Choroid plexus epithelial cell (primary cell): ENCODE data around the gene SOX10.

ENCODE experiments used
- DNase-seq: peaks from one replicate; pipeline ENCODE4 v3.0.0-alpha.2; 2010; ENCODE audit warnings: low read depth
- H3K4me3 ChIP-seq: 2 replicates; pipeline ENCODE4 v1.5.1; 2011; ENCODE audit warnings: low read depth, mild to moderate bottlenecking, control low read depth, low read length, moderate library complexity
- TF ChIP-seq, protein P1 (sequence below): conservative IDR thresholded peaks from 2 replicates; pipeline ENCODE4 v1.5.1; 2011; ENCODE audit warnings: low read depth, mild to moderate bottlenecking, control low read depth, inconsistent platforms, low read length, moderate library complexity

Gene SOX10

DNA sequence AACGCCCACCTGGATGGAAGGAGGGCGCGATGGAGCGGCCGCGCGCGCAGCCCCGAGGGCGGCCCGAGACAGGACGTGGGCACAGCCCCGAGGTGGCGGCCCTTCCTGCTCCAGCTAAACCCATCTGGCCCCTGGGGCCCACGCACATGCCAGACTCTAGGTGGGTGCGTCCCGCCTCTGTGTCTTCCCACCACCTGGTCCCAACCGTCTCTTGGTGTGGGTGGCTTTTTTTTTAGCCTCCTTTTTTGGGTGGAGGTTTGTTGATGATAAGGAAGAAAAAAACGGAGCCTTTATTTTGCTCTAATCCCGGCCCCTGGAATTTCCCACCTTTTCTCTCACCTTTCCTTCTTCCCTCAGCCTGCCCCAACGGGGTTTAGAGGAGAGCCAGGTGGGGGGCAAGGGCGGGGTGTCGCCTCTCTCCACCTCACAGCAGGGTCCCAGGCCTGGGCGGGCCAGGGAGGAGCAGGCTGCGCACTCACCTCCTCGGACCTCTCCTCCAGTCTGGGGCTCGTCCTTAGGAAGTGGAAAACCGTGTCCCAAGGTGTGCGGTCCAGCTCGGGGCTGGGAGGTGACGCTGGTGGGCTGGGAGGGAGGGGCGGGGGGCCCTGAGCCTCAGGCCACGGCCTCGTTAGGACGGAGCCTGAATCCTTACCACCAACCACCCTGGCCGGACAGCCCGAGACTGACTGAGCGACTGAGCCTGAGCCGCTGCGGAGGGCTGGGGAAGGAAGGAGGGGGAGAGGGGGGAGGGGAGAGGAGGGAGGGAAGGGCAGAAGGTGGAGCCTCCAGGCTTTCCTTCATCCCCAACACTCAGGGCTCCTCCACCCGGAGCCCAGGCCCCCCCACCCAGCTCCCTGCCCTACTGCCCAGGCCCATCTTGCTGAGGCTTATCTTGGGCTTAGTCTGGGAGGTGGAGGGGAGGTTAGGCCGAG, at the start of gene SOX10:
Gene SOX10 (minus strand): TSS at position 696 of the 932 bp plus-strand sequence. CDS start 771 bp downstream, outside the sequence.
- H3K4me3 ChIP-seq = no peak within 1 kb of the TSS
- TF ChIP-seq, protein P1, sequence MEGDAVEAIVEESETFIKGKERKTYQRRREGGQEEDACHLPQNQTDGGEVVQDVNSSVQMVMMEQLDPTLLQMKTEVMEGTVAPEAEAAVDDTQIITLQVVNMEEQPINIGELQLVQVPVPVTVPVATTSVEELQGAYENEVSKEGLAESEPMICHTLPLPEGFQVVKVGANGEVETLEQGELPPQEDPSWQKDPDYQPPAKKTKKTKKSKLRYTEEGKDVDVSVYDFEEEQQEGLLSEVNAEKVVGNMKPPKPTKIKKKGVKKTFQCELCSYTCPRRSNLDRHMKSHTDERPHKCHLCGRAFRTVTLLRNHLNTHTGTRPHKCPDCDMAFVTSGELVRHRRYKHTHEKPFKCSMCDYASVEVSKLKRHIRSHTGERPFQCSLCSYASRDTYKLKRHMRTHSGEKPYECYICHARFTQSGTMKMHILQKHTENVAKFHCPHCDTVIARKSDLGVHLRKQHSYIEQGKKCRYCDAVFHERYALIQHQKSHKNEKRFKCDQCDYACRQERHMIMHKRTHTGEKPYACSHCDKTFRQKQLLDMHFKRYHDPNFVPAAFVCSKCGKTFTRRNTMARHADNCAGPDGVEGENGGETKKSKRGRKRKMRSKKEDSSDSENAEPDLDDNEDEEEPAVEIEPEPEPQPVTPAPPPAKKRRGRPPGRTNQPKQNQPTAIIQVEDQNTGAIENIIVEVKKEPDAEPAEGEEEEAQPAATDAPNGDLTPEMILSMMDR = no peak
- no peak for DNase-seq

DNA sequence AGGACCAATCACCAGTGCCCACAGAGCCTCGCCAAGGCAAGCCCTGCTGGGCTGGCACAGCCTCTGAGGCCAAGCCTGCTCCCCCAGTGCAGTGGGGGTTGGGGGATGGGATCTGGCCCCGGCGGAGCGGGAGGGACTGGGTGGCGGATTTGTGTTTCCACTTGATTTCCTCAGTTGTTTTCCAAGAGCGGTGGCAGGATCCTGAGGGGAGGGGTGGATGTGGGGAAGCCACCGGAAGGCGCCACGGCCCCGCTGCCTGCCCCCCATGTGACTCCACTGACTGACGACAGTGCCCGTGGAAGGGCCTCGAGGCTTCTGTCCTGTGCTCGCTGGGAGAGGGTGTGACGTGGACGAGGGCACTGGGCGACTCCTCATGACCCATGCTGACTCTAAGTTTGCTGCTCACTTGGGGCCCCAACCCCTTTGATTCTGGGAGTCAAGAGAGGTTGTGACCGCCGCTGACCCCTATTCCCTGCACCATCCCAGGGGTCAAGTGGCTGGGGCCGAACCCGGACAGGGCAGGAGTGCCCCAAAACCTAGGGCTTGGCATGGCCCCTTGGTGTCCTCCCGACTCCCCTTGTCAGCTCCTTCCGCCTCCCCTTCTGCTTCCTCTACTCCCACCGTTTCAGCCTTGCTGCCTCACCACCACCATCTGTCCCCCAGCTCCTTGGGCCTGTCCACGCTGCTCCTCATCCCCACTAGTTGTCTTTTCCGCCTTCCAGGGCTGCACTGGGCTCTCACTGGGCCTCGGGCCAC, 49.3 kb upstream of the SOX10 start:
- TF ChIP-seq, protein P1 = no peak
- no peak for DNase-seq

DNA sequence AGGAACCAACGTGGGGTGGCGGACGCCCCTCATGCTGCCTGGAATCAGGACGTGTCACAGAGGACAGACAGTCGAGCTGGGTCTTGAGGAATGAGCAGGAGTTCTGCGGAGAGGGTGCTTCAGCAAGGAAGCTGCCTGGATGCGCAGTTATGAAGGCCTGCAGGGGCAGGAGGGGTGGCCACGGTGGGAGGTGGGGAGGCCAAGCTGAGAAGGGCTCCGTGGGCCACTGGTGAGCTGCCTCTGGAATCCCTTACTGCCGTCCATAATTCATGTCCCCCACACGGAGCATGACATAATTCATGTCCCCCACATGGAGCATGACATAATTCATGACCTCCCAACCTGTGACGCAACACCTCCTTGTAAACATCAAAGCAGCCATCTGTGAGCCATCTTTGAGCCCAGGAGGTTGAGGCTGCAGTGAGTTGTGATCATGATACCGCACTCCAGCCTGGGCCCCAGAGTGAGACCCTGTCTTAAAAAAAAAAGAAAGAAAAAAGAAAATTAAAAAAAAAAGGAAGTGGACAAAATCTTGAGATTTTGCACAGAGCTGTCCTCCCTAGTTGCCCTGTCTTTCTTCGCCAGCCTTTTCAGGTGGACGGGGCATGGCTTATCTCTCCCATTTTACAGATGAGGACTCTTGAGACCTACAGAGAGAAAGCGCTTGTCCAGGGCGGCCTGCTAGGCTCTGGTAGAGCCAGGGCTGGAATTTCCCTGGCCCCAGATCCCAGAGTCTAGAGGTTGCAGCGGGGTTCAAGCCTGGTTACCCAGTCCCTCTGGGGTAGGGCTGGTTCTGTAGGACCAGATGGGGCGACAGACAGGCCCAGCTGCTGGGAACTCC, 48.5 kb upstream of the SOX10 start:
- TF ChIP-seq, protein P1 = no peak
- DNase-seq = peak; percentile 85
- H3K4me3 ChIP-seq = no peak overlapping the region

More for the DNA sequence above, 49.3 kb upstream of the SOX10 start:
- H3K4me3 ChIP-seq = no peak overlapping the region

DNA sequence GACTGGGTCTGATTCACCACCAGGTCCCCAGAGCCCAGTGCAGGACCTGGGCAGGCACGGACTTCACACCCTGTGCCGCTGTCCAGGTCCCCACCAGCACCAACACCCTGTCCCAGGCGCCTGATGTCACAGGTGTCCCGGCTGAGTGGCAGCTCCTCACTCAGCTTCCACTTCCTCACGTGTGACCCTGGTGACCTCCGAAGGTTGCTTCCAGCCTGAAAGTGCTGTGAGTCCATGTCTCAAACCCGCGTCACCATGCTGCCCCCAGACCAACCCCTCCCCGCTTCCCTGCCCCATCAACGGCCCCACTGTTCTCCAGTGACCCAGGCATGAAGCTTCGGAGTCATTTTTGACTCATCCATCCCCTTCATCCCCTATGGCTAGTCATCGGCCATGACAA, 47.1 kb upstream of the SOX10 start:
- H3K4me3 ChIP-seq = no peak overlapping the region
- no peak for DNase-seq
- TF ChIP-seq, protein P1 = no peak

DNA sequence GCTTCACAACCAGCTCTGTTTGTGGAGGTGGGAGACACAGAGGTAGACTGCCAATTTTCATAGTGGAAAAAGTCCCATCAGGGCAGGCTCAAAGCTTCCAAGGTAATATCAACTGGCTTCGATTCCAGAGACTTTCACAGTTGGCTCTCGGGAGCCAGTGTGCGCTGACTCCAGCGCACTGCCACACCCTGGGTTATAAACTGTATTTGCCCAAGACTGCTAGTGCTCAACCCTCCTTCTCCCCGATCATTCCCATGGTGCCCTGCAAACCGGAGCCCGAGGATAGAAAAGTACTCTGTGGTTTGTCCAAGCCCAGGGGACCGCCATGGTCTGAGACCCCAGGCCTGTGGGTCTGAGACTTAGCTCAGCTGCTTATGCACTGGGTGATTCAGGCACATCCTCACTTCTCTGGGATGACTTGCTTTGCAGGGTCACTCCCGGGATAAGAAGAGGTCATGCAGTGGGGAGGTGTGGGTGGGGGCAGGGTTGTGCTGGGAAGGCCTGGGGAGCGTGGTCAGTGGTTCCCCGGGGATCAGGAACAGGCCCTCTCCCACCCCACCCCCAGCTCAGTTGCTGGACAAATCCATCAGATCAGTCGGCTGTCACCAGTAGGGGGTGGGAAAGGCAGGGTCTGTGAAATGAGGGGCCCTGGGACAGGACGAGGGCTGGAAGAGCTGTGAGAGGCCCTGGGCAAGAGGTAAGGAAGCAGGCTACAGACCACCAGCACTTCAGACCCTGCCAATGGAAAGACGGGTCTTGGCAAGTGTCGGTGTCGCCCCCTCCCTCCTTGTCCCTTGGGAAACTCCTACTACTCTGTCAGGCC, 46.2 kb upstream of the SOX10 start:
- no peak overlapping the region for H3K4me3 ChIP-seq
- TF ChIP-seq, protein P1 = peak; percentile 14
- DNase-seq = no peak

DNA sequence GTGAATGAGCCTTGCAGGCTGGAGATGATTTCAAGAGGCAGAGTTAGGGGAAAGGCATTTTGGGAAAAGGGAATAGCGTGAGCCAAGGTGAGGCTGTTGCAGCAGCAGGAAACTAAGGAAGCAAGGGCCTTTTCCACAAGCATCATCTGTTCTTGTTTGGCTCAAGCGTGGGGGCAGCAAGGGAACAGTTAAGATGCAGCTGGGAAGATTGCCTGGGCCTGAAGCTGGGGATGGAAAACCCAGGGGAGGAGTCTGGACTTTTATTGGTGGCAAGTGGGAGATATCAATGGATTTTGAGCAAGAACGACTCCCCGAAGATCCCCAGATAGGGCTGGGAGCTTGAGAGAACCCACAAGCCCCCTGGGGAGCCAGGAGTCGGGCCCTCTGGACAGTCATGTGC, 45.5 kb upstream of the SOX10 start:
- no peak for DNase-seq
- TF ChIP-seq, protein P1 = no peak
- no peak overlapping the region for H3K4me3 ChIP-seq
